HCT116 (cell line): ENCODE results near the gene SIGLEC7. TPM values are rescaled to one million over a fixed set of nuclear protein-coding genes. Genes with fewer than 3 reads are reported as not detected.

Source experiments
- ATAC-seq: fragments of 200-7000 bp; cut with Tn5 transposase; 2 replicates; pipeline ENCODE4 v1.9.1; 2020; ENCODE audit warnings: mild to moderate bottlenecking, moderate library complexity
- BruUV-seq: library from RNA; stranded (reverse); fragments of 400-500 nt; replicated peaks from 2 replicates; lab custom pipeline; 2021; lab: Mats Ljungman, UMichigan
- CTCF ChIA-PET: fragments of 300-600 bp; sonication (Branson Sonifier 250); formaldehyde crosslinking; loops from one replicate; lab custom pipeline; 2021; ENCODE audit warnings: antibody characterized with exemption; lab: Charles Lee
- POLR2A ChIA-PET: fragments of 300-600, 350-600 bp; sonication (Branson Sonifier 250); formaldehyde crosslinking; loops from one replicate; lab custom pipeline; 2021; ENCODE audit warnings: antibody characterized with exemption; lab: Charles Lee
- RAD21 ChIA-PET, 2 experiments: fragments of 300-600 bp; sonication (Branson Sonifier 250); formaldehyde crosslinking; loops; one replicate each; lab custom pipeline; 2023; ENCODE audit warnings: low total read pairs in 2 of 2; ENCODE audit not compliant: uncharacterized antibody in 2 of 2, unreplicated experiment in 2 of 2, low non-redundant PET in 1 of 2; lab: Charles Lee
- DNase-seq: peaks from one replicate; pipeline ENCODE4 v3.0.0-alpha.2; 2010; ENCODE audit warnings: low read depth, low spot score
- H2AFZ ChIP-seq: fragments of 200-600 bp; shearing (Covaris generic), sonication (generic); 2 replicates; pipeline ENCODE4 v1.6.1; 2017; ENCODE audit warnings: low read depth, mixed run types, mixed read lengths, antibody characterized with exemption, low read length; ENCODE audit not compliant: poor library complexity, severe bottlenecking
- H3K27ac ChIP-seq: 2 replicates; pipeline ENCODE4 v1.5.1; 2012; ENCODE audit warnings: low read depth, low read length
- H3K27me3 ChIP-seq: fragments of 200-600 bp; sonication (generic); 2 replicates; pipeline ENCODE4 v1.6.1; 2016; ENCODE audit warnings: mixed run types, low read length, mixed read lengths; ENCODE audit not compliant: insufficient read depth
- H3K36me3 ChIP-seq, 2 experiments: fragments of 200-500 bp in 1 of 2; fragments of 200-600 bp in 1 of 2; sonication (Bioruptor generic) in 1 of 2; sonication (generic) in 1 of 2; 2 replicates each; pipeline versions ENCODE4 v1.5.1 to v1.6.1; 2014 to 2016; ENCODE audit warnings: low read length in 2 of 2, inconsistent platforms in 1 of 2, mixed read lengths in 1 of 2, mixed run types in 1 of 2; ENCODE audit not compliant: insufficient read depth in 2 of 2, control insufficient read depth in 1 of 2
- H3K4me1 ChIP-seq, 2 experiments: fragments of 200-600 bp in 1 of 2; sonication (generic) in 1 of 2; 2 replicates each; pipeline versions ENCODE4 v1.5.1 to v1.6.1; 2012 to 2017; ENCODE audit warnings: low read length in 2 of 2, inconsistent platforms in 1 of 2, mild to moderate bottlenecking in 1 of 2, mixed read lengths in 1 of 2, mixed run types in 1 of 2, moderate library complexity in 1 of 2; ENCODE audit not compliant: insufficient read depth in 2 of 2, control insufficient read depth in 1 of 2
- H3K4me2 ChIP-seq: fragments of 200-600 bp; sonication (generic); 2 replicates; pipeline ENCODE4 v1.6.1; 2017; ENCODE audit warnings: mixed run types, low read length, mixed read lengths
- H3K4me3 ChIP-seq, 2 experiments: fragments of 200-600 bp in 1 of 2; sonication (generic) in 1 of 2; replicated peaks in 1 of 2; 2 replicates each; pipeline ENCODE4 v1.5.1; 2011 to 2016; ENCODE audit warnings: low read length in 2 of 2, control low read depth in 1 of 2, low read depth in 1 of 2, mild to moderate bottlenecking in 1 of 2, mixed read lengths in 1 of 2, mixed run types in 1 of 2
- H3K79me2 ChIP-seq: fragments of 200-600 bp; sonication (generic); 2 replicates; pipeline ENCODE4 v1.6.1; 2017; ENCODE audit warnings: mild to moderate bottlenecking, mixed run types, low read length, moderate library complexity, mixed read lengths; ENCODE audit not compliant: insufficient read depth
- H3K9ac ChIP-seq: fragments of 200-600 bp; sonication (generic); 2 replicates; pipeline ENCODE4 v1.6.1; 2016; ENCODE audit warnings: low read length, mixed read lengths
- H3K9me2 ChIP-seq: fragments of 200-600 bp; sonication (generic), shearing (Covaris generic); 2 replicates; pipeline ENCODE4 v1.6.1; 2017; ENCODE audit warnings: mixed run types, mild to moderate bottlenecking, moderate library complexity; ENCODE audit not compliant: insufficient read depth
- H3K9me3 ChIP-seq, 2 experiments: fragments of 200-500 bp in 1 of 2; fragments of 200-600 bp in 1 of 2; sonication (Bioruptor generic) in 1 of 2; sonication (generic) in 1 of 2; 2 replicates each; pipeline ENCODE4 v1.6.1; 2014 to 2017; ENCODE audit warnings: low read length in 2 of 2, mixed read lengths in 2 of 2, inconsistent platforms in 1 of 2, low read depth in 1 of 2, mild to moderate bottlenecking in 1 of 2, mixed run types in 1 of 2, moderate library complexity in 1 of 2; ENCODE audit not compliant: control insufficient read depth in 1 of 2, insufficient read depth in 1 of 2
- H4K20me1 ChIP-seq: fragments of 200-600 bp; sonication (generic), shearing (Covaris generic); 2 replicates; pipeline ENCODE4 v1.6.1; 2017; ENCODE audit warnings: mixed run types, mild to moderate bottlenecking, moderate library complexity; ENCODE audit not compliant: insufficient read depth
- CBX3 ChIP-seq: IDR thresholded peaks from 2 replicates; pipeline ENCODE4 v1.6.1; 2012; ENCODE audit warnings: low read depth
- ELF1 ChIP-seq: IDR thresholded peaks from 2 replicates; pipeline ENCODE4 v1.6.1; 2012; ENCODE audit warnings: low read depth, borderline replicate concordance
- EZH2phosphoT487 ChIP-seq: fragments of 200-600 bp; IDR thresholded peaks from 2 replicates; pipeline ENCODE4 v1.6.1; 2018; ENCODE audit warnings: antibody characterized with exemption, borderline replicate concordance
- FOSL1 ChIP-seq: IDR thresholded peaks from 2 replicates; pipeline ENCODE4 v1.6.1; 2012; ENCODE audit warnings: low read depth
- JUND ChIP-seq: IDR thresholded peaks from 2 replicates; pipeline ENCODE4 v1.6.1; 2012
- MAX ChIP-seq: IDR thresholded peaks from 2 replicates; pipeline ENCODE4 v1.6.1; 2012
- RAD21 ChIP-seq: IDR thresholded peaks from 2 replicates; pipeline ENCODE4 v1.6.1; 2012; ENCODE audit warnings: low read depth, mild to moderate bottlenecking
- REST ChIP-seq: IDR thresholded peaks from 2 replicates; pipeline ENCODE4 v1.6.1; 2012; ENCODE audit warnings: low read depth
- SIN3A ChIP-seq: IDR thresholded peaks from 2 replicates; pipeline ENCODE4 v1.6.1; 2012; ENCODE audit warnings: low read depth
- SP1 ChIP-seq: IDR thresholded peaks from 2 replicates; pipeline ENCODE4 v1.6.1; 2012; ENCODE audit warnings: low read depth
- SRF ChIP-seq: IDR thresholded peaks from 2 replicates; pipeline ENCODE4 v1.6.1; 2012; ENCODE audit warnings: low read depth
- YY1 ChIP-seq: IDR thresholded peaks from 2 replicates; pipeline ENCODE4 v1.6.1; 2011; ENCODE audit warnings: low read length, low read depth, moderate library complexity, mild to moderate bottlenecking; ENCODE audit not compliant: insufficient replicate concordance; ENCODE audit errors: extremely low read depth
- ZNF274 ChIP-seq: fragments of 200-500 bp; sonication (Bioruptor generic); IDR thresholded peaks from 2 replicates; pipeline ENCODE4 v1.6.1; 2014; ENCODE audit warnings: mild to moderate bottlenecking, low read depth, low read length, inconsistent platforms
- intact Hi-C: fragments of 100-400 bp; cut with micrococcal nuclease; formaldehyde crosslinking; loops from 2 replicates; pipeline ENCODE4 v1.10.0; 2022
- total RNA-seq: library from RNA; stranded (reverse); gene quantifications from one replicate; pipeline ENCODE4 v1.2.1, GENCODE V29; 2021; ENCODE audit not compliant: unreplicated experiment
- TF ChIP-seq, protein P1 (sequence below): IDR thresholded peaks from 2 replicates; pipeline ENCODE4 v1.6.1; 2012

SIGLEC7 gene
- total RNA-seq, 1 experiment from 2014 or later: not detected

- ChIA-PET POLR2A (no interaction called here), CTCF (no interaction called here)
- H3K27ac ChIP-seq: no peak overlapping the region
- no peak for ATAC-seq
- no TSS peak for BruUV-seq
- DNase-seq: no peak
- no peaks in the 10 kb centered on the region for H3K27me3 ChIP-seq
- H3K4me1 ChIP-seq: peaks cover 9 to 14% of the 10 kb centered on the region in 2 experiments
- TF ChIP-seq ZNF274 (no peak), REST (no peak), JUND (no peak), MAX (no peak), EZH2phosphoT487 (no peak), SRF (no peak), CBX3 (no peak), ELF1 (no peak), YY1 (no peak), SP1 (no peak), RAD21 (no peak), FOSL1 (no peak), SIN3A (no peak)
- TF ChIP-seq, protein P1, sequence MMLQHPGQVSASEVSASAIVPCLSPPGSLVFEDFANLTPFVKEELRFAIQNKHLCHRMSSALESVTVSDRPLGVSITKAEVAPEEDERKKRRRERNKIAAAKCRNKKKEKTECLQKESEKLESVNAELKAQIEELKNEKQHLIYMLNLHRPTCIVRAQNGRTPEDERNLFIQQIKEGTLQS: no peak
- TF ChIP-seq, all 23 proteins: peak for 0
- no peak overlapping the region for H2AFZ ChIP-seq
- H3K9ac ChIP-seq: no peak overlapping the region
- H3K4me2 ChIP-seq: no peak overlapping the region
- H3K9me3 ChIP-seq: no peaks in the 10 kb centered on the region
- intact Hi-C loops: no loop called here
- H4K20me1 ChIP-seq: no peaks in the 10 kb centered on the region
- RAD21 ChIA-PET: no interaction called here
- no peak overlapping the region for H3K4me3 ChIP-seq
- H3K9me2 ChIP-seq: no peaks in the 10 kb centered on the region
- peaks cover 6 to 18% of the 10 kb centered on the region in 2 experiments; a peak in 3 of 4 replicates for H3K36me3 ChIP-seq
- peaks cover 44% of the 10 kb centered on the region for H3K79me2 ChIP-seq
Observed at GRCh38 chr19:51103926-51104341, 38.2 kb upstream of the SIGLEC7 start.
